Fibroblast of villous mesenchyme (primary cell): ENCODE results near the gene HIPK1. TPM values are rescaled to one million over a fixed set of nuclear protein-coding genes. Genes with fewer than 3 reads are reported as not detected.

Source experiments
- DNase-seq: peaks from one replicate; pipeline ENCODE4 v3.0.0-alpha.2; 2010; ENCODE audit warnings: low read depth
- H3K4me3 ChIP-seq: 2 replicates; pipeline ENCODE4 v1.5.1; 2011; ENCODE audit warnings: low read depth, mild to moderate bottlenecking, low read length
- CTCF ChIP-seq: IDR thresholded peaks from 2 replicates; pipeline ENCODE4 v1.5.1; 2012; ENCODE audit warnings: low read depth, mild to moderate bottlenecking, low read length; ENCODE audit not compliant: insufficient read depth
- total RNA-seq: library from RNA; depleted of rRNA; stranded (reverse); fragments of >200 nt; gene quantifications from 2 replicates; pipeline ENCODE4 v1.2.3, GENCODE V29; 2012

The HIPK1 gene
- total RNA-seq, result 17.4 and 32.4 TPM in 2 replicates

GRCh38 chr1:113928941-113929749, at the start of gene HIPK1:
Gene HIPK1 (plus strand): TSS chr1:113929324.
- no peak for TF ChIP-seq CTCF
- peak within 1 kb of the TSS; percentile 77 for H3K4me3 ChIP-seq
- peak; percentile 90 for DNase-seq

GRCh38 chr1:113879739-113880038, 49.4 kb upstream of the HIPK1 start:
- DNase-seq, result no peak
- TF ChIP-seq CTCF, result no peak
- no peak overlapping the region for H3K4me3 ChIP-seq

DNA sequence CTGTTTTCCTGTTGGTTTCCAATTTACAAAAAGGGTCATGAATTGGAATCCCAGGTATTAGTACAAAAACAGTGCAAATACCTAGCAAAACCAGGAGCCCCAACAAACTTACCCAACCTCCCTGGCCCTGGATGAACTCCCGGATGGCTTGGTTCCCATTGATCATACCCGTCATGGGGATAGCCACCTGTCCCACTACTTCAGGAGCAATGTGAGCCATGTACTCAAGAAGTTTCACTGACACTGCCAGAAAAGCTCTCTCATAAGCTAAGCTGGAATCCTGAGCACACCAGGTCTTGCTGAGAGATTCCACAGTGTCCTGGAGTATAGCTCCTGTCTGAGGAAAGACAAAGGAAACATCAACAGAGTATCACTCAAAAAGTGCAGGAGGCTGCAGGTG, 47.5 kb upstream of the HIPK1 start:
- TF ChIP-seq CTCF, result no peak
- no peak for DNase-seq
- no peak overlapping the region for H3K4me3 ChIP-seq

DNA sequence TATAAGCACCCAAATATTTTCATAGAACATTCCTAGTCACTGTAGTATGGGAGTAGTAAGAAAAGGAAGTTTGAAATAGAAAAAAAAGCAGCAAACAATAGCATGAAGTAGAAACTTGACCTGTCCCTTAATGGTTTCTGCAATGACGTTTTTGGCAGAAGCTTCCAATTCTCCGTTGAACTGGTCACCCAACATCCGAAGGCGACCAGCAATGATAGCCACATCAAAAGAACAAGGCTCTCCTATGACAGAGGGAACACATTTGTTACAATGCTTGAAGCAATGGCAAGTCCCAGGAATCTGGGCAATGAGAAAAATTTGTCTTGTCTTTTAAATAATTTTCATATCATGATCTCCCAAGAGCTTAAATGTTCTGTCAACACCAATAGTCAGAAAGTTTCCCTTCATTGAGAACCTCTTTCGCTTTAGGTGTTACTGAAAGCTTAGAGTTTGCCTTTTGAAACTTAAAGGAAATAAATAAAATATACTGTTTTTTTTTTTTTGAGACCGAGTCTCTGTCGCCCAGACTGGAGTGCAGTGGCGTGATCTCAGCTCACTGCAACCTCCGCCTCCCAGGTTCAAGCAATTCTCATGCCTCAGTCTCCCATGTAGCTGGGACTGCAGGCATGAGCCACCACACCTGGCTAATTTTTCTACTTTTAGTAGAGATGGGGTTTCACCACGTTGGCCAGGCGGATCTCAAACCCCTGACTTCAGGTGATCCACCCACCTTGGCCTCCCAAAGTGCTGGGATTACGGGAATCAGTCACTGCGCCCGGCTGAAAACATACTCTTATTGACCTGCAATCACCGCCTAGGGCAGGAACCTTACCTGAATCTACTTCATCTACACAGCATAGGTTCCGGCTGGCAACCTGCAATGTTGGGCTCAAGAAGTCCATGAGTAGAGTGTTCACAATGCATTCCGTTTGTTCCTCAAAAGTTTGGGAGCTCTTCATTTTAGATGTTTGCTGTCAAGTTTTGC, 42.4 kb upstream of the HIPK1 start:
- TF ChIP-seq CTCF, result no peak
- no peak for DNase-seq
- no peak overlapping the region for H3K4me3 ChIP-seq

DNA sequence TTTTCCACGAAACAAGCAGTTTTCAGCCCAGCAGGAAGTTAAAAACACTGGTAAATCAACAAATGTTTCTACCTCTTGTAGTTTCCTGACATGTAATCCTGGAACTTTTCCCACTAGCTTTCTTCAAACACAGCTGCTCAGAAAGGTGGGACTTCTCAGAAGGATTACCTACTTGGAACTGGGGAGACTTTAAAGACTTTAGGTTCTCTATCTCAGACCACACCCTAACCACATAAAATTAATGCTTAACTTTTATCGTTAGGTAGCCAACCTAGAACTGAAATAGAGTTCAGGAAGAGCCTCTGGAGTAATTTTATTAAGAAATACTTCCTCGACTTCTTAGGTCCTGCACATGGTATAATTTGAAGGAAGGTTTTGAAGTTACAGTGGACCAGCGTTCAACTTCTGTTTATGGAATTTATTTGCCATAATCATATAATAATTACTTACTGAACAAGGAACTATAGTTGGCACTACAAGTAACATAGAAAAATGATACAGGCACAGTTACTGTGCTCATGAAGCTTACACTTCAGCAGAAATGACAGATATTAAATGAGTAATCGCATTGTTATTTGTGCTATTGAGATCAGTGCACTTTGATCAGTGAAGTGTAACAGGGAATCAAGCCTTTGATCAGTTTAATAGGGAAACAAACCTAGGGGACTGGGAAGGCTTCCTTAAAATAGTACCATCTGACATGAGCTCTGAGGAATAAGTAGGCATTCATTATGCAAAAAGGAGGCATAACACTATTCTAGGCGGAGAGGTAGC, 41.5 kb upstream of the HIPK1 start, which contains the start of gene BCL2L15:
TSS of gene BCL2L15 (minus strand) at position 180 of the 774 bp plus-strand sequence. CDS start 206 bp downstream, outside the sequence.
- no peak within 1 kb of the TSS for H3K4me3 ChIP-seq
- no peak for TF ChIP-seq CTCF
- no peak for DNase-seq

DNA sequence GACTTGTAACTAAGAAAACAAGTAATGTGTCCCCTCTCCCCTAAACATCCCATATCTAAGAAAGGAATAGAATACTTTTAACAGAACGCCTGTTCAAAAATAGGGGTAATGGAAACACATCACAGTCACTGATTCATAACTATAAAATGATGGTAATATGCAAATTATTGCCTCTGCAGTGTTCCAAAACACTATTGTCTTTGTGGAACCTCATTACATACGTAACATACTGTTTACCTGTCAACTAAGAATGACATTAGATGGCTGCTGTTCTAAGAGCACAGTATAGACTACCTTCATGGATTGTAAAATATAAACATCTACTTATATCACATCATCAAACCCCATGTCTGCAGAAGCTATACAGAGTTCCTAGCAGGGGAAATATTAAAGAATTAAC, 38.3 kb upstream of the HIPK1 start:
- TF ChIP-seq CTCF, result no peak
- DNase-seq, result no peak
- no peak overlapping the region for H3K4me3 ChIP-seq
